OCI-LY1 (cell line): ENCODE data around the gene KDM5C.

Experiments used
- H2AFZ ChIP-seq: fragments of 200-600 bp; sonication (generic), shearing (Covaris generic); 2 replicates; pipeline ENCODE4 v1.6.0; 2014; ENCODE audit warnings: antibody characterized with exemption, mild to moderate bottlenecking, low read length
- H3F3A ChIP-seq: fragments of 200-600 bp; sonication (generic), shearing (Covaris generic); 2 replicates; pipeline ENCODE4 v1.6.0; 2014; ENCODE audit warnings: mild to moderate bottlenecking, antibody characterized with exemption, low read length, moderate library complexity; ENCODE audit not compliant: insufficient read depth
- H3K27ac ChIP-seq: fragments of 200-600 bp; sonication (generic); 2 replicates; pipeline ENCODE4 v1.5.1; 2014; ENCODE audit warnings: low read length, mixed run types, mild to moderate bottlenecking, low read depth; ENCODE audit not compliant: poor library complexity, severe bottlenecking
- H3K27me3 ChIP-seq: fragments of 200-600 bp; sonication (generic); 2 replicates; pipeline ENCODE4 v1.6.0; 2014; ENCODE audit warnings: antibody characterized with exemption, mild to moderate bottlenecking, low read length, moderate library complexity; ENCODE audit not compliant: insufficient read depth
- H3K36me3 ChIP-seq: fragments of 200-600 bp; sonication (generic); 2 replicates; pipeline ENCODE4 v1.6.1; 2014; ENCODE audit warnings: mild to moderate bottlenecking, antibody characterized with exemption, low read length, moderate library complexity, mixed read lengths; ENCODE audit not compliant: insufficient read depth
- H3K4me1 ChIP-seq: fragments of 200-600 bp; sonication (generic); 2 replicates; pipeline ENCODE4 v1.5.1; 2014; ENCODE audit warnings: mild to moderate bottlenecking, low read length, moderate library complexity; ENCODE audit not compliant: insufficient read depth, severe bottlenecking
- H3K4me2 ChIP-seq: fragments of 200-600 bp; sonication (generic), shearing (Covaris generic); 2 replicates; pipeline ENCODE4 v1.6.1; 2014; ENCODE audit warnings: low read length
- H3K4me3 ChIP-seq: fragments of 200-600 bp; sonication (generic); 2 replicates; pipeline ENCODE4 v1.5.1; 2014; ENCODE audit warnings: low read length, low read depth, mild to moderate bottlenecking, mixed read lengths; ENCODE audit not compliant: poor library complexity, severe bottlenecking
- H3K79me2 ChIP-seq: fragments of 200-600 bp; shearing (Covaris generic); 2 replicates; pipeline ENCODE4 v1.6.1; 2016; ENCODE audit warnings: mixed run types, low read length, mixed read lengths; ENCODE audit not compliant: insufficient read depth
- H3K9ac ChIP-seq: fragments of 200-600 bp; sonication (generic), shearing (Covaris generic); 2 replicates; pipeline ENCODE4 v1.6.1; 2014; ENCODE audit warnings: mild to moderate bottlenecking, low read length, mixed read lengths
- H3K9me2 ChIP-seq: fragments of 200-600 bp; sonication (generic), shearing (Covaris generic); 2 replicates; pipeline ENCODE4 v1.6.1; 2014; ENCODE audit warnings: low read depth, mild to moderate bottlenecking, low read length, mixed read lengths
- H3K9me3 ChIP-seq: fragments of 200-600 bp; shearing (Covaris generic); 2 replicates; pipeline ENCODE4 v1.6.1; 2014; ENCODE audit warnings: low read length, mixed read lengths
- H4K20me1 ChIP-seq: fragments of 200-600 bp; sonication (generic), shearing (Covaris generic); 2 replicates; pipeline ENCODE4 v1.6.0; 2016; ENCODE audit warnings: mild to moderate bottlenecking, low read length; ENCODE audit not compliant: insufficient read depth
- EZH2 ChIP-seq: fragments of 200-600 bp; sonication (generic), shearing (Covaris generic); IDR thresholded peaks from 2 replicates; pipeline ENCODE4 v1.8.0; 2017; ENCODE audit warnings: borderline replicate concordance, mixed run types, mild to moderate bottlenecking, antibody characterized with exemption, low read length, moderate library complexity, mixed read lengths
- TF ChIP-seq, protein P1 (sequence below): fragments of 200-600 bp; sonication (generic), shearing (Covaris generic); IDR thresholded peaks from 2 replicates; pipeline ENCODE4 v1.5.1; 2017; ENCODE audit warnings: mild to moderate bottlenecking, antibody characterized with exemption, low read length, moderate library complexity, mixed read lengths

KDM5C gene

GRCh38 chrX:53233536-53233935 is 8.5 kb upstream of the KDM5C start:
- H2AFZ ChIP-seq, result no peak overlapping the region
- H3K9me2 ChIP-seq, result no peaks in the 10 kb centered on the region
- H3K36me3 ChIP-seq, result no peaks in the 10 kb centered on the region
- H3K79me2 ChIP-seq, result no peaks in the 10 kb centered on the region
- no peak overlapping the region for H3K4me3 ChIP-seq
- no peak overlapping the region for H3K4me2 ChIP-seq
- H3K27ac ChIP-seq, result no peak overlapping the region
- no peaks in the 10 kb centered on the region for H3K27me3 ChIP-seq
- no peaks in the 10 kb centered on the region for H4K20me1 ChIP-seq
- no peaks in the 10 kb centered on the region for H3F3A ChIP-seq
- H3K4me1 ChIP-seq, result no peaks in the 10 kb centered on the region
- no peak overlapping the region for H3K9ac ChIP-seq
- no peaks in the 10 kb centered on the region for H3K9me3 ChIP-seq
- TF ChIP-seq, protein P1, sequence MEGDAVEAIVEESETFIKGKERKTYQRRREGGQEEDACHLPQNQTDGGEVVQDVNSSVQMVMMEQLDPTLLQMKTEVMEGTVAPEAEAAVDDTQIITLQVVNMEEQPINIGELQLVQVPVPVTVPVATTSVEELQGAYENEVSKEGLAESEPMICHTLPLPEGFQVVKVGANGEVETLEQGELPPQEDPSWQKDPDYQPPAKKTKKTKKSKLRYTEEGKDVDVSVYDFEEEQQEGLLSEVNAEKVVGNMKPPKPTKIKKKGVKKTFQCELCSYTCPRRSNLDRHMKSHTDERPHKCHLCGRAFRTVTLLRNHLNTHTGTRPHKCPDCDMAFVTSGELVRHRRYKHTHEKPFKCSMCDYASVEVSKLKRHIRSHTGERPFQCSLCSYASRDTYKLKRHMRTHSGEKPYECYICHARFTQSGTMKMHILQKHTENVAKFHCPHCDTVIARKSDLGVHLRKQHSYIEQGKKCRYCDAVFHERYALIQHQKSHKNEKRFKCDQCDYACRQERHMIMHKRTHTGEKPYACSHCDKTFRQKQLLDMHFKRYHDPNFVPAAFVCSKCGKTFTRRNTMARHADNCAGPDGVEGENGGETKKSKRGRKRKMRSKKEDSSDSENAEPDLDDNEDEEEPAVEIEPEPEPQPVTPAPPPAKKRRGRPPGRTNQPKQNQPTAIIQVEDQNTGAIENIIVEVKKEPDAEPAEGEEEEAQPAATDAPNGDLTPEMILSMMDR, result no peak
- TF ChIP-seq EZH2, result no peak

GRCh38 chrX:53230116-53230515 is 5.1 kb upstream of the KDM5C start:
- no peak overlapping the region for H2AFZ ChIP-seq

GRCh38 chrX:53227224-53227765 is 2.3 kb upstream of the KDM5C start:
- H3K36me3 ChIP-seq, result no peaks in the 10 kb centered on the region; the same call in 1 of the 2 replicates
- TF ChIP-seq, protein P1, result no peak
- TF ChIP-seq EZH2, result no peak
- H3K9ac ChIP-seq, result no peak overlapping the region
- H3K27ac ChIP-seq, result no peak overlapping the region
- no peak overlapping the region for H3K4me2 ChIP-seq
- no peaks in the 10 kb centered on the region for H3K9me2 ChIP-seq
- peaks cover 25% of the 10 kb centered on the region for H3K79me2 ChIP-seq
- no peaks in the 10 kb centered on the region for H3F3A ChIP-seq
- no peaks in the 10 kb centered on the region for H3K27me3 ChIP-seq
- H3K4me1 ChIP-seq, result peaks cover 24% of the 10 kb centered on the region
- H3K4me3 ChIP-seq, result no peak overlapping the region
- H4K20me1 ChIP-seq, result no peaks in the 10 kb centered on the region
- no peaks in the 10 kb centered on the region for H3K9me3 ChIP-seq
- H2AFZ ChIP-seq, result no peak overlapping the region

More at GRCh38 chrX:53230116-53230515, 5.1 kb upstream of the KDM5C start:
- H3K36me3 ChIP-seq, result no peaks in the 10 kb centered on the region
- H3K9me3 ChIP-seq, result no peaks in the 10 kb centered on the region
- no peaks in the 10 kb centered on the region for H3F3A ChIP-seq
- no peak overlapping the region for H3K4me2 ChIP-seq
- no peaks in the 10 kb centered on the region for H4K20me1 ChIP-seq
- no peaks in the 10 kb centered on the region for H3K9me2 ChIP-seq
- H3K4me1 ChIP-seq, result peaks cover 6% of the 10 kb centered on the region
- no peak overlapping the region for H3K9ac ChIP-seq
- H3K79me2 ChIP-seq, result no peaks in the 10 kb centered on the region
- H3K27ac ChIP-seq, result no peak overlapping the region
- TF ChIP-seq, protein P1, result no peak
- no peak for TF ChIP-seq EZH2
- no peaks in the 10 kb centered on the region for H3K27me3 ChIP-seq
- no peak overlapping the region for H3K4me3 ChIP-seq
